DOHH2 (cell line): ENCODE data around the gene MED19.

Experiments
- CTCF ChIP-seq: fragments of 200-600 bp; sonication (generic); IDR thresholded peaks from one replicate; pipeline ENCODE4 v1.5.1; 2014; ENCODE audit warnings: antibody characterized with exemption, mild to moderate bottlenecking, low read depth, low read length; ENCODE audit not compliant: poor library complexity, severe bottlenecking
- EZH2phosphoT487 ChIP-seq: fragments of 200-600 bp; sonication (generic); IDR thresholded peaks from 2 replicates; pipeline ENCODE4 v1.6.1; 2017; ENCODE audit warnings: borderline replicate concordance, mild to moderate bottlenecking, antibody characterized with exemption, low read length, moderate library complexity, mixed read lengths

- TF ChIP-seq CTCF (peak; percentile 22), EZH2phosphoT487 (no peak)
Observed at GRCh38 chr11:57662893-57663292, 49.1 kb downstream of the MED19 start.
